B cell (primary cell): ENCODE measurements around the gene NFKBIZ. TPM values are rescaled to one million over a fixed set of nuclear protein-coding genes. Genes with fewer than 3 reads are reported as not detected.
A peak's percentile ranks its signal among the peaks of the same experiment; 100 is the strongest.

Experiments used
- ATAC-seq: fragments of 200-7000 bp; cut with Tn5 transposase; one replicate; pipeline ENCODE4 v1.10.0; 2021; ENCODE audit warnings: low read depth, mild to moderate bottlenecking, moderate number of reproducible peaks, moderate library complexity
- CTCF ChIA-PET: fragments of 350-600 bp; sonication (Branson Sonifier 250); formaldehyde crosslinking; loops from one replicate; lab custom pipeline; 2021; ENCODE audit warnings: antibody characterized with exemption, inconsistent platforms; lab: Charles Lee
- POLR2A ChIA-PET: fragments of 350-600 bp; sonication (Branson Sonifier 250); formaldehyde crosslinking; loops from one replicate; lab custom pipeline; 2021; ENCODE audit warnings: antibody characterized with exemption; lab: Charles Lee
- DNase-seq: peaks from one replicate; pipeline ENCODE4 v3.0.0; 2013
- H2AFZ ChIP-seq: 2 replicates; pipeline ENCODE4 v1.6.1; 2012; ENCODE audit warnings: mild to moderate bottlenecking, low read depth, low read length; ENCODE audit not compliant: insufficient read depth, poor library complexity, severe bottlenecking
- H3K27ac ChIP-seq, 2 donors: 1 replicate in 1 of 2; 2 replicates in 1 of 2; pipeline ENCODE4 v1.5.1; 2012 to 2013; ENCODE audit warnings: low read length in 2 of 2, mild to moderate bottlenecking in 2 of 2, moderate library complexity in 1 of 2
- H3K27me3 ChIP-seq, 4 experiments: fragments of 200-600 bp in 1 of 4; sonication (generic) in 1 of 4; replicated peaks in 1 of 4; 1 replicate in 2 of 4; 2 replicates in 2 of 4; pipeline versions ENCODE4 v1.6.1 to v1.7.0; 2013 to 2016; ENCODE audit warnings: low read length in 3 of 4, mild to moderate bottlenecking in 2 of 4, mixed read lengths in 1 of 4, moderate library complexity in 1 of 4; ENCODE audit not compliant: insufficient read depth in 4 of 4, control insufficient read depth in 3 of 4; ENCODE audit errors: control extremely low read depth in 1 of 4
- H3K36me3 ChIP-seq, 2 experiments: replicated peaks in 1 of 2; 1 replicate in 1 of 2; 2 replicates in 1 of 2; pipeline versions ENCODE4 v1.6.1 to v1.7.1; 2013; ENCODE audit warnings: low read length in 1 of 2; ENCODE audit not compliant: insufficient read depth in 2 of 2, control insufficient read depth in 1 of 2; ENCODE audit errors: control extremely low read depth in 1 of 2, extremely low read depth in 1 of 2
- H3K4me1 ChIP-seq, 2 donors: fragments of 200-600 bp in 1 of 2; sonication (generic) in 1 of 2; 1 replicate in 1 of 2; 2 replicates in 1 of 2; pipeline versions ENCODE4 v1.5.1 to v1.6.1; 2013 to 2017; ENCODE audit warnings: low read length in 2 of 2; ENCODE audit not compliant: control insufficient read depth in 2 of 2, insufficient read depth in 2 of 2
- H3K4me2 ChIP-seq: replicated peaks from 2 replicates; pipeline ENCODE3; 2012; ENCODE audit warnings: mild to moderate bottlenecking, low read depth, low read length; ENCODE audit not compliant: poor library complexity, severe bottlenecking
- H3K4me3 ChIP-seq, 5 experiments: fragments of 200-600 bp in 1 of 5; sonication (generic) in 1 of 5; 1 replicate in 3 of 5; 2 replicates in 2 of 5; pipeline versions ENCODE4 v1.5.1 to v1.7.0; 2011 to 2016; ENCODE audit warnings: low read length in 4 of 5, mild to moderate bottlenecking in 4 of 5, low read depth in 2 of 5, control low read depth in 1 of 5, moderate library complexity in 1 of 5; ENCODE audit not compliant: insufficient read depth in 1 of 5; ENCODE audit errors: control extremely low read depth in 1 of 5, extremely low read depth in 1 of 5
- H3K79me2 ChIP-seq: fragments of 200-600 bp; sonication (generic); one replicate; pipeline ENCODE4 v1.6.0; 2016; ENCODE audit warnings: low read length; ENCODE audit not compliant: control insufficient read depth, insufficient read depth
- H3K9ac ChIP-seq: fragments of 200-600 bp; sonication (generic); 2 replicates; pipeline ENCODE4 v1.6.1; 2017; ENCODE audit warnings: mild to moderate bottlenecking, low read length, moderate library complexity
- H3K9me3 ChIP-seq, 3 donors: one replicate each; pipeline versions ENCODE4 v1.6.1 to v1.7.1; 2013; ENCODE audit warnings: low read length in 2 of 3; ENCODE audit not compliant: control insufficient read depth in 2 of 3, insufficient read depth in 1 of 3; ENCODE audit errors: control extremely low read depth in 1 of 3
- H4K20me1 ChIP-seq: 2 replicates; pipeline ENCODE4 v1.6.0; 2012; ENCODE audit warnings: mild to moderate bottlenecking, low read length; ENCODE audit not compliant: insufficient read depth, control insufficient read depth, poor library complexity, severe bottlenecking
- H3K27ac Mint-ChIP-seq: one replicate; pipeline ENCODE4 v1.8.0; 2021; ENCODE audit warnings: mixed read lengths
- H3K27me3 Mint-ChIP-seq: one replicate; pipeline ENCODE4 v1.8.0; 2021; ENCODE audit warnings: mixed read lengths
- H3K4me1 Mint-ChIP-seq: one replicate; pipeline ENCODE4 v1.8.0; 2021; ENCODE audit warnings: mixed read lengths
- H3K4me3 Mint-ChIP-seq: one replicate; pipeline ENCODE4 v1.8.0; 2021; ENCODE audit warnings: mixed read lengths
- H3K9me3 Mint-ChIP-seq: one replicate; pipeline ENCODE4 v1.8.0; 2022; ENCODE audit warnings: mixed read lengths; ENCODE audit not compliant: insufficient read depth
- EZH2 ChIP-seq: IDR thresholded peaks from 2 replicates; pipeline ENCODE4 v1.6.1; 2012; ENCODE audit warnings: borderline replicate concordance, low read depth, mild to moderate bottlenecking, moderate library complexity, low read length; ENCODE audit not compliant: insufficient read depth, poor library complexity, severe bottlenecking
- WGBS: methylation state at CpG from one replicate; pipeline ENCODE4 v1.1.5; 2013; ENCODE audit warnings: missing lambda C conversion rate; ENCODE audit not compliant: insufficient coverage; 5-methylcytosine and 5-hydroxymethylcytosine counted together
- intact Hi-C: fragments of 100-400 bp; cut with micrococcal nuclease; formaldehyde crosslinking; loops from one replicate; pipeline ENCODE4 v1.10.0; 2022
- polyA plus RNA-seq: library from polyadenylated mRNA; depleted of rRNA; stranded (reverse); fragments of >200 nt; gene quantifications from 2 replicates; pipeline ENCODE4 v1.2.3, GENCODE V29; 2012
- total RNA-seq, 2 donors: library from RNA; stranded (reverse); fragments of 120-200 nt in 1 of 2; gene quantifications; 1 replicate in 1 of 2; 2 replicates in 1 of 2; pipeline versions ENCODE4 v1.2.3 to v1.2.4, GENCODE V29; 2013 to 2022
- TF ChIP-seq, protein P1 (sequence below): fragments of 200-600 bp; IDR thresholded peaks from one replicate; pipeline ENCODE4 v1.8.0; 2022; ENCODE audit warnings: antibody characterized with exemption, mild to moderate bottlenecking

NFKBIZ gene
- total and polyA plus RNA-seq, 2 donors (not counting 1 experiment from before 2014, with no cell fraction given) = 114 to 157 TPM

DNA sequence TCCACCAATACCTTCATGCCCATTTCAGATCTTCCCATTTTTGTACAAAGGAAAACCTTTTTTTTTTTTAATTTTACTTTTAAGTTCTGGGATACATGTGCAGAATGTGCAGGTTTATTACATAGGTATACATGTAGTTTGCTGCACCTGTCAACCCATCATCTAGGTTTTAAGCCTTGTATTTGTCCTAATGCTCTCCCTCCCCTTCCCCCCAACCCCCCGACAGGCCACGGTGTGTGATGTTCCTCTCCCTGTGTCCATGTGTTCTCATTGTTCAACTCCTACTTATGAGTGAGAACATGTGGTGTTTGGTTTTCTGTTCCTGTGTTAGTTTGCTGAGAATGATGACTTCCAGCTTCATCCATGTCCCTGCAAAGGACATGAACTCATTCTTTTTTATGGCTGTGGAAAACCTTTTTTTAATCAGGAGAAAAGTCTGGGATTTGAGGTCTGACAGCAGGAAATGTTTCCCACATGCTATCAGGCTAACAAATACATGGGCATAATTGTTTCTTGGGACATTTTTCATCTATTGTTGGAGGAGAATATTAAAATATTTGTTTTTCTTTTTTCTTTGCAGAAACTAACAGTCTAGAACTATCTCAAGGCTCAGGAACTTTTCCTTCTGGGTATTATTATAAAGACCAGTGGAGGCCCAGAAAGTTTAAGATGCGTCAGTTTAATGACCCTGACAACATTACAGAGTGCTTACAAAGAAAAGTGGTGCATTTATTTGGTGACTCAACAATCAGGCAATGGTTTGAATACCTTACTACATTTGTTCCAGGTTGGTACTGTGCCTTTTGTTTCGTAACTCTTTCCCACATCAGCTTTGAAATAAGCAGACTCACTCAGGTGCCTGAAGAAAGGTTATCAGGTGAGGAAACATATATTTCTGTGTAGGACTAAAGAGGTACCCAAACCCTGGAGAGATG lies 32.8 kb upstream of the NFKBIZ start:
- Histone ChIP-seq H3K4me1 (peaks cover 40 to 47% of the 10 kb centered on the region in 2 donors), H3K9me3 (peaks cover 0 to 10% (median 0%) of the 10 kb centered on the region in 3 donors), H3K9ac (no peak overlapping the region), H4K20me1 (no peaks in the 10 kb centered on the region), H3K27me3 (no peaks in the 10 kb centered on the region), H3K27ac (peak overlapping the region in 1 of 2 donors; percentile 78), H3K79me2 (peaks cover 15% of the 10 kb centered on the region), H3K4me3 (no peak overlapping the region), H3K4me2 (no peak overlapping the region), H2AFZ (no peak overlapping the region), H3K36me3 (peaks cover 0 to 2% of the 10 kb centered on the region in 2 experiments)
- DNase-seq (no peak), ATAC-seq (no peak)
- ChIA-PET CTCF (interaction anchor here (1.2 to 20.1 kb wide), 6 partner anchors 7 to 720 kb away, joined by 3 to 1306 read pairs (median 8); no protein-coding TSS in a partner anchor), POLR2A (interaction anchor here (2.9 kb wide), 1 partner anchor 33 kb away, joined by 14 read pairs; the partner anchor contains the start of gene NFKBIZ)
- Mint-ChIP-seq H3K27ac (peak overlapping the region; percentile 71), H3K4me1 (peaks cover 52% of the 10 kb centered on the region), H3K27me3 (no peaks in the 10 kb centered on the region), H3K4me3 (peak overlapping the region; percentile 18), H3K9me3 (no peaks in the 10 kb centered on the region)
- 100% methylated on average over 1 of the region's 4 CpGs for WGBS
- TF ChIP-seq EZH2 = no peak
- TF ChIP-seq, protein P1, sequence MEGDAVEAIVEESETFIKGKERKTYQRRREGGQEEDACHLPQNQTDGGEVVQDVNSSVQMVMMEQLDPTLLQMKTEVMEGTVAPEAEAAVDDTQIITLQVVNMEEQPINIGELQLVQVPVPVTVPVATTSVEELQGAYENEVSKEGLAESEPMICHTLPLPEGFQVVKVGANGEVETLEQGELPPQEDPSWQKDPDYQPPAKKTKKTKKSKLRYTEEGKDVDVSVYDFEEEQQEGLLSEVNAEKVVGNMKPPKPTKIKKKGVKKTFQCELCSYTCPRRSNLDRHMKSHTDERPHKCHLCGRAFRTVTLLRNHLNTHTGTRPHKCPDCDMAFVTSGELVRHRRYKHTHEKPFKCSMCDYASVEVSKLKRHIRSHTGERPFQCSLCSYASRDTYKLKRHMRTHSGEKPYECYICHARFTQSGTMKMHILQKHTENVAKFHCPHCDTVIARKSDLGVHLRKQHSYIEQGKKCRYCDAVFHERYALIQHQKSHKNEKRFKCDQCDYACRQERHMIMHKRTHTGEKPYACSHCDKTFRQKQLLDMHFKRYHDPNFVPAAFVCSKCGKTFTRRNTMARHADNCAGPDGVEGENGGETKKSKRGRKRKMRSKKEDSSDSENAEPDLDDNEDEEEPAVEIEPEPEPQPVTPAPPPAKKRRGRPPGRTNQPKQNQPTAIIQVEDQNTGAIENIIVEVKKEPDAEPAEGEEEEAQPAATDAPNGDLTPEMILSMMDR = no peak
- intact Hi-C loops = loop anchor here (5.0 kb wide), 1 partner anchor 36 kb away; no protein-coding TSS in a partner anchor
